Measurements from ENCODE around the gene GAB1. TPM values are rescaled to one million over a fixed set of nuclear protein-coding genes. Genes with fewer than 3 reads are reported as not detected.

GAB1 gene
- total RNA-seq, 2 donors from 2014 or later = 28.3 to 33.3 TPM

- H3K27me3 Mint-ChIP-seq (ENCODE audit: insufficient read depth) = no peaks in the 10 kb centered on the region
These were observed 176.9 kb downstream of the GAB1 start, which contains the start of gene SMARCA5 for GRCh38 chr4:143513314-143514168. SMARCA5 (plus strand) TSS chr4:143513702; CDS start chr4:143513925, 223 bp downstream.

DNA sequence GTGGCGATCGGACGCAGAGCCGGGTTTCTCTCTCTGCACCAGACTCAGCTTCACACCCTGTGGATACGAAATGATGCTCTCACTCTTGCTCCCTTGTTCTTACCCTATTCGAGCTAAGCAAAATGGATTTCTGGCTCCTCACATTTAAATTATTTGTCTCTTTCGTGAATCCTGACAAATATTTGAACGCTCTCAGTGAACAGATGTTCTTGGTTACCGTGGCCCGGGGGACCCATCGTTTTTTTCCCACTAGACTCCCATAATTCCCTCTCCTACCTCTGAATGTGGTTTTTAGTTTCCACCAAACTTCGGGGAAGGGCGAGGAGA lies 177.5 kb downstream of the GAB1 start:
- Histone ChIP-seq H3K9me3 (ENCODE audit: control insufficient read depth, low read length) (no peaks in the 10 kb centered on the region), H3K27ac (ENCODE audit: low read depth, low read length) (peak overlapping the region; percentile 98), H3K9ac (ENCODE audit: extremely low read depth, low read length, poor library complexity, severe bottlenecking) (peak overlapping the region; percentile 93), H3K36me3 (ENCODE audit: control insufficient read depth, insufficient read depth, low read length) (peaks cover 32% of the 10 kb centered on the region), H3K27me3 (ENCODE audit: control insufficient read depth, insufficient read depth, low read length, poor library complexity, severe bottlenecking) (no peaks in the 10 kb centered on the region), H3K4me3 (ENCODE audit: low read length) (peak overlapping the region; percentile 99), H3K4me1 (ENCODE audit: control insufficient read depth, insufficient read depth, low read length) (no peaks in the 10 kb centered on the region)
- Mint-ChIP-seq H3K4me1 (peaks cover 26% of the 10 kb centered on the region), H3K4me3 (peak overlapping the region; percentile 93), H3K27me3 (ENCODE audit: insufficient read depth) (no peaks in the 10 kb centered on the region), H3K9me3 (no peaks in the 10 kb centered on the region), H3K27ac (peak overlapping the region; percentile 98), H3K36me3 (ENCODE audit: low read depth) (peaks cover 29% of the 10 kb centered on the region)
- DNase-seq = no peak
- 0% methylated on average over 11 to 13 of the region's 13 CpGs for WGBS, 2 experiments (ENCODE audit: insufficient coverage in 1 of 2, insufficient read length in 1 of 2)
- TF ChIP-seq, protein P1, sequence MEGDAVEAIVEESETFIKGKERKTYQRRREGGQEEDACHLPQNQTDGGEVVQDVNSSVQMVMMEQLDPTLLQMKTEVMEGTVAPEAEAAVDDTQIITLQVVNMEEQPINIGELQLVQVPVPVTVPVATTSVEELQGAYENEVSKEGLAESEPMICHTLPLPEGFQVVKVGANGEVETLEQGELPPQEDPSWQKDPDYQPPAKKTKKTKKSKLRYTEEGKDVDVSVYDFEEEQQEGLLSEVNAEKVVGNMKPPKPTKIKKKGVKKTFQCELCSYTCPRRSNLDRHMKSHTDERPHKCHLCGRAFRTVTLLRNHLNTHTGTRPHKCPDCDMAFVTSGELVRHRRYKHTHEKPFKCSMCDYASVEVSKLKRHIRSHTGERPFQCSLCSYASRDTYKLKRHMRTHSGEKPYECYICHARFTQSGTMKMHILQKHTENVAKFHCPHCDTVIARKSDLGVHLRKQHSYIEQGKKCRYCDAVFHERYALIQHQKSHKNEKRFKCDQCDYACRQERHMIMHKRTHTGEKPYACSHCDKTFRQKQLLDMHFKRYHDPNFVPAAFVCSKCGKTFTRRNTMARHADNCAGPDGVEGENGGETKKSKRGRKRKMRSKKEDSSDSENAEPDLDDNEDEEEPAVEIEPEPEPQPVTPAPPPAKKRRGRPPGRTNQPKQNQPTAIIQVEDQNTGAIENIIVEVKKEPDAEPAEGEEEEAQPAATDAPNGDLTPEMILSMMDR (conservative IDR thresholded peaks at IDR 0.05) = no peak

More at GRCh38 chr4:143513314-143514168, 176.9 kb downstream of the GAB1 start, which contains the start of gene SMARCA5:
- no peaks in the 10 kb centered on the region for H3K9me3 Mint-ChIP-seq
- Histone ChIP-seq H3K27ac (ENCODE audit: low read depth, low read length) (peak within 1 kb of the TSS; percentile 98), H3K9ac (ENCODE audit: extremely low read depth, low read length, poor library complexity, severe bottlenecking) (peak within 1 kb of the TSS; percentile 93), H3K4me3 (ENCODE audit: low read length) (peak within 1 kb of the TSS; percentile 99), H3K9me3 (ENCODE audit: control insufficient read depth, low read length) (no peaks in the 10 kb centered on the region), H3K27me3 (ENCODE audit: control insufficient read depth, insufficient read depth, low read length, poor library complexity, severe bottlenecking) (no peaks in the 10 kb centered on the region), H3K4me1 (ENCODE audit: control insufficient read depth, insufficient read depth, low read length) (no peaks in the 10 kb centered on the region), H3K36me3 (ENCODE audit: control insufficient read depth, insufficient read depth, low read length) (peaks cover 26% of the 10 kb centered on the region)
- peaks cover 24% of the 10 kb centered on the region for H3K36me3 Mint-ChIP-seq (ENCODE audit: low read depth)
- TF ChIP-seq, protein P1 (conservative IDR thresholded peaks at IDR 0.05) = no peak
- DNase-seq = peak; percentile 99
- H3K27ac Mint-ChIP-seq = peak within 1 kb of the TSS; percentile 98
- 0% methylated on average over 34 to 85 of the region's 86 CpGs for WGBS, 2 experiments (ENCODE audit: insufficient coverage in 1 of 2, insufficient read length in 1 of 2)
- peak within 1 kb of the TSS; percentile 93 for H3K4me3 Mint-ChIP-seq
- H3K4me1 Mint-ChIP-seq = peaks cover 25% of the 10 kb centered on the region

GRCh38 chr4:143514497-143514896 lies 177.8 kb downstream of the GAB1 start:
- 0% methylated on average over 2 to 18 of the region's 18 CpGs for WGBS, 2 experiments (ENCODE audit: insufficient coverage in 1 of 2, insufficient read length in 1 of 2)
- Mint-ChIP-seq H3K27ac (peak overlapping the region; percentile 98), H3K9me3 (no peaks in the 10 kb centered on the region), H3K27me3 (ENCODE audit: insufficient read depth) (no peaks in the 10 kb centered on the region), H3K36me3 (ENCODE audit: low read depth) (peaks cover 33% of the 10 kb centered on the region), H3K4me3 (peak overlapping the region; percentile 93), H3K4me1 (peaks cover 26% of the 10 kb centered on the region)
- no peaks in the 10 kb centered on the region for H3K4me1 ChIP-seq (ENCODE audit: control insufficient read depth, insufficient read depth, low read length)
- peak overlapping the region; percentile 93 for H3K9ac ChIP-seq (ENCODE audit: extremely low read depth, low read length, poor library complexity, severe bottlenecking)
- peak overlapping the region; percentile 98 for H3K27ac ChIP-seq (ENCODE audit: low read depth, low read length)
- peak; percentile 80 for DNase-seq
- H3K27me3 ChIP-seq (ENCODE audit: control insufficient read depth, insufficient read depth, low read length, poor library complexity, severe bottlenecking) = no peaks in the 10 kb centered on the region
- H3K9me3 ChIP-seq (ENCODE audit: control insufficient read depth, low read length) = no peaks in the 10 kb centered on the region
- TF ChIP-seq, protein P1 (conservative IDR thresholded peaks at IDR 0.05) = no peak
- peaks cover 36% of the 10 kb centered on the region for H3K36me3 ChIP-seq (ENCODE audit: control insufficient read depth, insufficient read depth, low read length)
- H3K4me3 ChIP-seq (ENCODE audit: low read length) = peak overlapping the region; percentile 99

Measured in endodermal cell (in vitro differentiated cells).